ENCODE data around the gene FER. TPM values are rescaled to one million over a fixed set of nuclear protein-coding genes. Genes with fewer than 3 reads are reported as not detected.

FER gene
- polyA plus RNA-seq, 1 of the 3 experiments (the other 2 are of a cell fraction) = 1.8 TPM

- H3F3A ChIP-seq (replicated peaks; ENCODE audit: insufficient read depth) = no peaks in the 10 kb centered on the region
- H3K4me1 ChIP-seq (ENCODE audit: control insufficient read depth in 1 of 2, insufficient read depth in 2 of 2, low read depth in 1 of 2, low read length in 1 of 2) = no peaks in the 10 kb centered on the region; a peak in 1 of 4 replicates
- no peak for DNase-seq
- no peak overlapping the region for H3K27ac ChIP-seq (ENCODE audit: low read depth in 2 of 2, low read length in 1 of 2)
- TF ChIP-seq EZH2phosphoT487 (IDR thresholded peaks at IDR 0.05; ENCODE audit: borderline replicate concordance, low read depth) = no peak
- TF ChIP-seq TCF12 (IDR thresholded peaks at IDR 0.05) = no peak
- no peak for TF ChIP-seq ZBTB33 (IDR thresholded peaks at IDR 0.05; ENCODE audit: borderline replicate concordance, low read depth)
- no peak for TF ChIP-seq PBX3 (IDR thresholded peaks at IDR 0.05)
- no peak for TF ChIP-seq EP300 (IDR thresholded peaks at IDR 0.05; ENCODE audit: borderline replicate concordance in 1 of 2, low read depth in 1 of 2, low read length in 1 of 2)
- TF ChIP-seq NRF1 (IDR thresholded peaks at IDR 0.05; ENCODE audit: low read depth, low read length) = no peak
- TF ChIP-seq NFIC (IDR thresholded peaks at IDR 0.05; ENCODE audit: borderline replicate concordance) = no peak
- no peak for TF ChIP-seq FOSL2 (IDR thresholded peaks at IDR 0.05; ENCODE audit: borderline replicate concordance, low read depth)
- no peak for TF ChIP-seq YY1 (IDR thresholded peaks at IDR 0.05; ENCODE audit: low read depth)
- no peak for TF ChIP-seq CHD2 (IDR thresholded peaks at IDR 0.05; ENCODE audit: low read length, partially characterized antibody)
- no peak for TF ChIP-seq CTCF (IDR thresholded peaks at IDR 0.05)
- TF ChIP-seq GABPA (IDR thresholded peaks at IDR 0.05; ENCODE audit: low read depth) = no peak
- no peak for TF ChIP-seq USF1 (IDR thresholded peaks at IDR 0.05; ENCODE audit: borderline replicate concordance, low read depth)
- TF ChIP-seq RXRA (IDR thresholded peaks at IDR 0.05; ENCODE audit: borderline replicate concordance, low read depth) = no peak
- H3K36me3 ChIP-seq (replicated peaks in 1 of 2; ENCODE audit: control insufficient read depth in 1 of 2, insufficient read depth in 2 of 2, low read length in 1 of 2) = peaks cover 0 to 6% of the 10 kb centered on the region in 2 experiments
- no peak overlapping the region for H2AFZ ChIP-seq (ENCODE audit: low read depth)
- H3K9me2 ChIP-seq = no peaks in the 10 kb centered on the region
- no peak overlapping the region for H3K4me3 ChIP-seq (ENCODE audit: low read depth in 2 of 2, low read length in 1 of 2)
- WGBS (ENCODE audit: low lambda C conversion rate) = 57% methylated on average over 3 of the region's 3 CpGs
- ChIA-PET CTCF (no interaction called here), POLR2A (no interaction called here)
- no peaks in the 10 kb centered on the region for H4K20me1 ChIP-seq (ENCODE audit: insufficient read depth)
- no peaks in the 10 kb centered on the region for H3K27me3 ChIP-seq (ENCODE audit: insufficient read depth)
- no peak overlapping the region for H3K4me2 ChIP-seq
- H3K9me3 ChIP-seq = 0 out of 2 replicates have a peak, but pooled peaks cover 5% of the 10 kb centered on the region
- no peaks in the 10 kb centered on the region for H3K79me2 ChIP-seq (ENCODE audit: insufficient read depth)
- H3K9ac ChIP-seq = no peak overlapping the region
Observed at GRCh38 chr5:109121225-109121624, 373.5 kb downstream of the FER start.
